GM12864 (cell line): ENCODE measurements around the gene CGN.
"Not testable (repeated sequence)": the region's sequence is repeated elsewhere in the genome, so short reads cannot be mapped to it uniquely, and the experiment has no call there.

Source experiments
- DNase-seq: peaks from one replicate; pipeline ENCODE4 v3.0.0-alpha.2; 2011; ENCODE audit warnings: low read depth
- H3K4me3 ChIP-seq: 2 replicates; pipeline ENCODE4 v1.5.1; 2011; ENCODE audit warnings: mild to moderate bottlenecking, low read depth, low read length, control low read depth
- TF ChIP-seq, protein P1 (sequence below): IDR thresholded peaks from 2 replicates; pipeline ENCODE4 v1.5.1; 2011; ENCODE audit warnings: low read depth, mild to moderate bottlenecking, moderate library complexity, low read length, control low read depth, inconsistent platforms; ENCODE audit errors: missing control alignments

The CGN gene

DNA sequence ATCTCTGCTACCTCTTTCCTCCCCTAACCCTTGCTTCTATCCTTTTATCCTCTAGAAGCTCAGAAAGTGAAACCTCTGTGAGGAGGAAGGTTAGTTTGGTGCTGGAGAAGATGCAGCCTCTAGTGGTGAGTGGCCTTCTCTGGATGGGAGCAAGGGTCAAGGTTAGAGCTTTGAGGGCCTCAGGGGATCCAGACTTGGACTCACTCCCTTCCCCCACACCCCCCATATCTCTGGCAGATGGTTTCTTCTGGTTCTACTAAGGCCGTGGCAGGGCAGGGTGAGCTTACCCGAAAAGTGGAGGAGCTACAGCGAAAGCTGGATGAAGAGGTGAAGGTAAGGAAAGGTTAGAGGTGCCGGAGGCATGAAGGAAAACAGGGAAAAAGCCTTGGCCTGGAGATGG is 9.2 kb downstream of the CGN start:
- no peak for DNase-seq
- H3K4me3 ChIP-seq = no peak overlapping the region
- TF ChIP-seq, protein P1, sequence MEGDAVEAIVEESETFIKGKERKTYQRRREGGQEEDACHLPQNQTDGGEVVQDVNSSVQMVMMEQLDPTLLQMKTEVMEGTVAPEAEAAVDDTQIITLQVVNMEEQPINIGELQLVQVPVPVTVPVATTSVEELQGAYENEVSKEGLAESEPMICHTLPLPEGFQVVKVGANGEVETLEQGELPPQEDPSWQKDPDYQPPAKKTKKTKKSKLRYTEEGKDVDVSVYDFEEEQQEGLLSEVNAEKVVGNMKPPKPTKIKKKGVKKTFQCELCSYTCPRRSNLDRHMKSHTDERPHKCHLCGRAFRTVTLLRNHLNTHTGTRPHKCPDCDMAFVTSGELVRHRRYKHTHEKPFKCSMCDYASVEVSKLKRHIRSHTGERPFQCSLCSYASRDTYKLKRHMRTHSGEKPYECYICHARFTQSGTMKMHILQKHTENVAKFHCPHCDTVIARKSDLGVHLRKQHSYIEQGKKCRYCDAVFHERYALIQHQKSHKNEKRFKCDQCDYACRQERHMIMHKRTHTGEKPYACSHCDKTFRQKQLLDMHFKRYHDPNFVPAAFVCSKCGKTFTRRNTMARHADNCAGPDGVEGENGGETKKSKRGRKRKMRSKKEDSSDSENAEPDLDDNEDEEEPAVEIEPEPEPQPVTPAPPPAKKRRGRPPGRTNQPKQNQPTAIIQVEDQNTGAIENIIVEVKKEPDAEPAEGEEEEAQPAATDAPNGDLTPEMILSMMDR = peak; percentile 55

DNA sequence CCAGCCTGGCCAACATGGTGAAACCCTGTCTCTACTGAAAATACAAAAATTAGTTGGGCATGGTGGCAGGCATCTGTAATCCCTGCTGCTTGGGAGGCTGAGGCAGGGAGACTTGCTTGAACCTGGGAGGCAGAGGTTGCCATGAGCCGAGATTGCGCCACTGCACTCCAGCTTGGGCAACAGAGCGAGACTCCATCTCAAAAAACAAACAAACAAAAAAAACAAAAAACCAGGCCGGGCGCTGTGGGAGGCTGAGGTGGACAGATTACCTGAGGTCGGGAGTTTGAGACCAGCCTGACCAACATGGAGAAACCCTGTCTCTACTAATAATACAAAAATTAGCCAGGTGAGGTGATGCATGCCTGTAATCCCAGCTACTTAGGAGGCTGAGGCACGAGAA is 11.2 kb downstream of the CGN start:
- DNase-seq, H3K4me3 ChIP-seq: not testable (repeated sequence)

DNA sequence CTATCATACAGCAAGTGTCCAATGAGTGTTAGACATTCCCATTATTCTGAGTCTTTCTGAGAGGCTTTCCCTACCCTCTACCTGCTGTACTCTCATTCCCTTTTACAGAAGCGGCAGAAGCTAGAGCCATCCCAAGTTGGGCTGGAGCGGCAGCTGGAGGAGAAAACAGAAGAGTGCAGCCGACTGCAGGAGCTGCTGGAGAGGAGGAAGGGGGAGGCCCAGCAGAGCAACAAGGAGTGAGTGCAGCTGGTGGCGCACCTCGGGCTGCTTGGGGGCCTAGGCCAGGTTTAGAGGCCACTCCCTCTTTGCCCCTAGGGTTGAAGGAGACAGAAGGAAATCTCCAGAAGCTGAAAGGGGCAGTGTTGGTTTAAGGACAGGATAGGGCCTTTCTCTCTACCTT is 12.1 kb downstream of the CGN start:
- no peak for DNase-seq

DNA sequence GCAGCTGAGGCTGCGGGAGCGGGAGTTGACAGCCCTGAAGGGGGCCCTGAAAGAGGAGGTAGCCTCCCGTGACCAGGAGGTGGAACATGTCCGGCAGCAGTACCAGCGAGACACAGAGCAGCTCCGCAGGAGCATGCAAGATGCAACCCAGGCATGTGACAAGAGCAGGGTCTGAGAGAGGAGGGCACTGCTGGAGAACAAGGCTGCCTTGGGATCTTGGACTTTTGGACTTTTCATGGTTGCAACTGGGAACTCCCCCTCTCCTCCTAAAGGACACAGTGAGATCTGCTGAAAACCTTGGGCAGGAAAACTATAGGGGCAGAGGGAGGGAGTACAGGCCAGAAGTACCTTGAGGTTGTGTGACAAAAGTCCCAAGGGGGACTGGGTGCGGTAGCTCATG is 13.5 kb downstream of the CGN start:
- DNase-seq = no peak
- H3K4me3 ChIP-seq = no peak overlapping the region

More for the DNA sequence above, 12.1 kb downstream of the CGN start:
- no peak overlapping the region for H3K4me3 ChIP-seq
- TF ChIP-seq, protein P1 = no peak

DNA sequence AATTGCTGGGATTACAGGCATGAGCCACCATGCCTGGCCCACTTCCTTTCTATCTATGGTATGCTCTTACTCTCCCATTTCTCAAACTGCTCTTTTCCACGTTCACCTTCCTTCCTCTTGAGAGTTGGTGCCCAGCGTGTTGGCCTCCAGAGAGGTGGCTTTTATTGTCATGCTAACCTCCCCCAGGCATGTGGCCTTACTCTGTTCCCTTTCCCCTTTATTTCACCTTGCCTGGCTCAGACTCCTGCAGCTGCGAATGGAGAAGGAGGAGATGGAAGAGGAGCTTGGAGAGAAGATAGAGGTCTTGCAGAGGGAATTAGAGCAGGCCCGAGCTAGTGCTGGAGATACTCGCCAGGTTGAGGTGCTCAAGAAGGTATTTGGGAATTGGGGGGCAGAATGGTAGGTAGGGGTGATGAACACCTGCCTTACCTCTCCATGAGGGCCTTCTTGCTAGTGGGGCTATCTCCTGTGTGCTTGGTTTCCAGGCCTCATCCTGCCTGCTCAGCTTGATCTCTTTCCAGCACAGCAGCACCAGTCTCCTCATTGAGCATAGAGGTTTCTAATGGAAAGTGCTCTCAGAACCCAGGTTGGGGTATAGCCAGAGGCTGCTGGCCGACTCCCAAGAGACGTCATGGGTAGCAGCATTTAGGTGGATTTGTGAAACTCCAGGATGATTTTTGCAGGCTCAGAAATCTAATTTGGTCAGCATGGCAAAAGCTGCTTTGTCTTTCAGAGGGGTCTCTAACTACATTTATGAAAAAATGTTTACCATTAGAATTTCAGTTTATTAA is 15.7 kb downstream of the CGN start:
- TF ChIP-seq, protein P1 = no peak
- no peak for DNase-seq
- H3K4me3 ChIP-seq = no peak overlapping the region

More for the DNA sequence above, 13.5 kb downstream of the CGN start:
- TF ChIP-seq, protein P1 = no peak

DNA sequence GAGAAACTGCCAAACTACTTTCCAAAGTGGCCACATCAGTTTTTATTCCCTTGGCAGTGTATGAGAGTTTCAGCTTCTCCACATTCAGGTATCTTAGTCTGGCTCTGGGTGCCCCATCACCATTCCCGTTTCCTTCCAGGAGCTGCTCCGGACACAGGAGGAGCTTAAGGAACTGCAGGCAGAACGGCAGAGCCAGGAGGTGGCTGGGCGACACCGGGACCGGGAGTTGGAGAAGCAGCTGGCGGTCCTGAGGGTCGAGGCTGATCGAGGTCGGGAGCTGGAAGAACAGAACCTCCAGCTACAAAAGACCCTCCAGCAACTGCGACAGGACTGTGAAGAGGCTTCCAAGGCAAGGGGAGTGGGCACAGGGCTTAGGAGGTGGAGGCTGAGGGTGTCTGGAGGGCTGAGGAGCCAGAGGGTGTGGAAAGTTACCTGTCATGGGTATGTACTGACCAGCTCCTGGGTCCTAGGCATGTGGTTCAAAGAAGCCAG is 18.1 kb downstream of the CGN start:
- TF ChIP-seq, protein P1 = no peak
- no peak for DNase-seq
- no peak overlapping the region for H3K4me3 ChIP-seq

DNA sequence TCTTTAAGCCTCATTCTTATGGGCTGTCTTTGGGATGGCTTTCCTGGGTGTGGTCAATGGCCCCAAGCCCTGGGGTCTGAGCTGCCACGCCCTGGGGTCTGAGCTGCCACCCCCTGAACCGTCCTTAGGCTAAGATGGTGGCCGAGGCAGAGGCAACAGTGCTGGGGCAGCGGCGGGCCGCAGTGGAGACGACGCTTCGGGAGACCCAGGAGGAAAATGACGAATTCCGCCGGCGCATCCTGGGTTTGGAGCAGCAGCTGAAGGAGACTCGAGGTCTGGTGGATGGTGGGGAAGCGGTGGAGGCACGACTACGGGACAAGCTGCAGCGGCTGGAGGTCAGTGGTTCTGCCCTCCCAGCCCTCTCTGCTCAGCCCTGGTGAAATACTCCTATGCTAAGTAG is 18.6 kb downstream of the CGN start:
- H3K4me3 ChIP-seq = no peak overlapping the region
- TF ChIP-seq, protein P1 = no peak
- DNase-seq = no peak
